OCI-LY1 (cell line): Measurements from ENCODE around the gene FDXACB1.
A peak's percentile ranks its signal among the peaks of the same experiment; 100 is the strongest.

Experiments
- H2AFZ ChIP-seq: fragments of 200-600 bp; sonication (generic), shearing (Covaris generic); 2 replicates; pipeline ENCODE4 v1.6.0; 2014; ENCODE audit warnings: antibody characterized with exemption, mild to moderate bottlenecking, low read length
- H3F3A ChIP-seq: fragments of 200-600 bp; sonication (generic), shearing (Covaris generic); 2 replicates; pipeline ENCODE4 v1.6.0; 2014; ENCODE audit warnings: mild to moderate bottlenecking, antibody characterized with exemption, low read length, moderate library complexity; ENCODE audit not compliant: insufficient read depth
- H3K27ac ChIP-seq: fragments of 200-600 bp; sonication (generic); 2 replicates; pipeline ENCODE4 v1.5.1; 2014; ENCODE audit warnings: low read length, mixed run types, mild to moderate bottlenecking, low read depth; ENCODE audit not compliant: poor library complexity, severe bottlenecking
- H3K27me3 ChIP-seq: fragments of 200-600 bp; sonication (generic); 2 replicates; pipeline ENCODE4 v1.6.0; 2014; ENCODE audit warnings: antibody characterized with exemption, mild to moderate bottlenecking, low read length, moderate library complexity; ENCODE audit not compliant: insufficient read depth
- H3K36me3 ChIP-seq: fragments of 200-600 bp; sonication (generic); 2 replicates; pipeline ENCODE4 v1.6.1; 2014; ENCODE audit warnings: mild to moderate bottlenecking, antibody characterized with exemption, low read length, moderate library complexity, mixed read lengths; ENCODE audit not compliant: insufficient read depth
- H3K4me1 ChIP-seq: fragments of 200-600 bp; sonication (generic); 2 replicates; pipeline ENCODE4 v1.5.1; 2014; ENCODE audit warnings: mild to moderate bottlenecking, low read length, moderate library complexity; ENCODE audit not compliant: insufficient read depth, severe bottlenecking
- H3K4me2 ChIP-seq: fragments of 200-600 bp; sonication (generic), shearing (Covaris generic); 2 replicates; pipeline ENCODE4 v1.6.1; 2014; ENCODE audit warnings: low read length
- H3K4me3 ChIP-seq: fragments of 200-600 bp; sonication (generic); 2 replicates; pipeline ENCODE4 v1.5.1; 2014; ENCODE audit warnings: low read length, low read depth, mild to moderate bottlenecking, mixed read lengths; ENCODE audit not compliant: poor library complexity, severe bottlenecking
- H3K79me2 ChIP-seq: fragments of 200-600 bp; shearing (Covaris generic); 2 replicates; pipeline ENCODE4 v1.6.1; 2016; ENCODE audit warnings: mixed run types, low read length, mixed read lengths; ENCODE audit not compliant: insufficient read depth
- H3K9ac ChIP-seq: fragments of 200-600 bp; sonication (generic), shearing (Covaris generic); 2 replicates; pipeline ENCODE4 v1.6.1; 2014; ENCODE audit warnings: mild to moderate bottlenecking, low read length, mixed read lengths
- H3K9me2 ChIP-seq: fragments of 200-600 bp; sonication (generic), shearing (Covaris generic); 2 replicates; pipeline ENCODE4 v1.6.1; 2014; ENCODE audit warnings: low read depth, mild to moderate bottlenecking, low read length, mixed read lengths
- H3K9me3 ChIP-seq: fragments of 200-600 bp; shearing (Covaris generic); 2 replicates; pipeline ENCODE4 v1.6.1; 2014; ENCODE audit warnings: low read length, mixed read lengths
- H4K20me1 ChIP-seq: fragments of 200-600 bp; sonication (generic), shearing (Covaris generic); 2 replicates; pipeline ENCODE4 v1.6.0; 2016; ENCODE audit warnings: mild to moderate bottlenecking, low read length; ENCODE audit not compliant: insufficient read depth
- CTCF ChIP-seq: fragments of 200-600 bp; sonication (generic), shearing (Covaris generic); IDR thresholded peaks from 2 replicates; pipeline ENCODE4 v1.5.1; 2017; ENCODE audit warnings: mild to moderate bottlenecking, antibody characterized with exemption, low read length, moderate library complexity, mixed read lengths
- EZH2 ChIP-seq: fragments of 200-600 bp; sonication (generic), shearing (Covaris generic); IDR thresholded peaks from 2 replicates; pipeline ENCODE4 v1.8.0; 2017; ENCODE audit warnings: borderline replicate concordance, mixed run types, mild to moderate bottlenecking, antibody characterized with exemption, low read length, moderate library complexity, mixed read lengths

The FDXACB1 gene

GRCh38 chr11:111878849-111879636 lies at the start of gene FDXACB1, which contains the start of gene CFAP68:
FDXACB1 (minus strand) TSS chr11:111879165; CDS start chr11:111879132, 33 bp downstream.
CFAP68 (plus strand) TSS chr11:111879541; CDS start chr11:111879561, 20 bp downstream.
- Histone ChIP-seq H3K4me2 (peak within 1 kb of the TSS; percentile 90), H3K9ac (peak within 1 kb of the TSS; percentile 80), H3K9me2 (no peaks in the 10 kb centered on the region), H2AFZ (peak within 1 kb of the TSS; percentile 96), H4K20me1 (no peaks in the 10 kb centered on the region), H3K36me3 (peaks cover 22% of the 10 kb centered on the region; the same call in 1 of the 2 replicates), H3F3A (0 out of 2 replicates have a peak, but pooled peaks cover 9% of the 10 kb centered on the region), H3K4me1 (peaks cover 26% of the 10 kb centered on the region), H3K27ac (peak within 1 kb of the TSS; percentile 79), H3K9me3 (no peaks in the 10 kb centered on the region), H3K79me2 (no peaks in the 10 kb centered on the region), H3K4me3 (peak within 1 kb of the TSS; percentile 69), H3K27me3 (no peaks in the 10 kb centered on the region)
- no peak for TF ChIP-seq EZH2
- peak; percentile 99 for TF ChIP-seq CTCF

GRCh38 chr11:111926505-111927391 lies 47.8 kb upstream of the FDXACB1 start:
- Histone ChIP-seq H3K4me2 (peak overlapping the region; percentile 80), H3K36me3 (no peaks in the 10 kb centered on the region), H3K9me3 (no peaks in the 10 kb centered on the region), H3F3A (no peaks in the 10 kb centered on the region; the same call in 1 of the 2 replicates), H3K4me1 (peaks cover 24% of the 10 kb centered on the region), H3K4me3 (peak overlapping the region; percentile 60), H3K9ac (peak overlapping the region; percentile 64), H3K27ac (peak overlapping the region; percentile 57), H3K27me3 (no peaks in the 10 kb centered on the region), H3K79me2 (no peaks in the 10 kb centered on the region), H2AFZ (peak overlapping the region; percentile 77), H3K9me2 (no peaks in the 10 kb centered on the region), H4K20me1 (no peaks in the 10 kb centered on the region)
- TF ChIP-seq EZH2 (no peak), CTCF (no peak)

GRCh38 chr11:111925953-111926352 lies 47.0 kb upstream of the FDXACB1 start:
- no peaks in the 10 kb centered on the region for H3K9me2 ChIP-seq
- peaks cover 24% of the 10 kb centered on the region for H3K4me1 ChIP-seq
- H4K20me1 ChIP-seq, result no peaks in the 10 kb centered on the region
- peak overlapping the region; percentile 57 for H3K27ac ChIP-seq
- peak overlapping the region; percentile 70 for H3K4me2 ChIP-seq
- H3K9ac ChIP-seq, result peak overlapping the region; percentile 64; the same call in 1 of the 2 replicates
- H3K27me3 ChIP-seq, result no peaks in the 10 kb centered on the region
- H3K9me3 ChIP-seq, result no peaks in the 10 kb centered on the region
- no peaks in the 10 kb centered on the region for H3K79me2 ChIP-seq
- no peaks in the 10 kb centered on the region; the same call in 1 of the 2 replicates for H3F3A ChIP-seq
- H3K4me3 ChIP-seq, result peak overlapping the region; percentile 60
- no peaks in the 10 kb centered on the region for H3K36me3 ChIP-seq
- no peak for TF ChIP-seq CTCF
- TF ChIP-seq EZH2, result no peak
- 0 out of 2 replicates have a peak overlapping the region, but pooled peaks have one; percentile 18 for H2AFZ ChIP-seq
